ENCODE results near the gene FBXO46. TPM values are rescaled to one million over a fixed set of nuclear protein-coding genes. Genes with fewer than 3 reads are reported as not detected.

Gene FBXO46
- total and polyA plus RNA-seq, 2 of the 13 experiments (the other 11 are each of a cell fraction or from before 2014, with no cell fraction given): 6.2 to 6.4 TPM

GRCh38 chr19:45717131-45717982 lies 13.3 kb downstream of the FBXO46 start (continued):
- TF ChIP-seq GZF1 (CRISPR knock-in tag; IDR thresholded peaks at IDR 0.05) (no peak), ZBTB39 (CRISPR knock-in tag; IDR thresholded peaks at IDR 0.05) (no peak), ZNF17 (CRISPR knock-in tag; IDR thresholded peaks at IDR 0.05) (no peak), ZNF142 (CRISPR knock-in tag; IDR thresholded peaks at IDR 0.05) (no peak), ZNF350 (CRISPR knock-in tag; IDR thresholded peaks at IDR 0.05; ENCODE audit: borderline replicate concordance, low read depth) (peak; percentile 86), JUND (CRISPR knock-in tag; IDR thresholded peaks at IDR 0.05) (peak; percentile 44; the same call in 1 of the 2 replicates), NFE2L1 (CRISPR knock-in tag; IDR thresholded peaks at IDR 0.05; ENCODE audit: borderline replicate concordance) (no peak), ZNF703 (CRISPR knock-in tag; IDR thresholded peaks at IDR 0.05; ENCODE audit: borderline replicate concordance) (no peak), HOMEZ (CRISPR knock-in tag; IDR thresholded peaks at IDR 0.05; ENCODE audit: low read depth) (peak; percentile 87), ZKSCAN5 (CRISPR knock-in tag; IDR thresholded peaks at IDR 0.05) (no peak), RFX1 (IDR thresholded peaks at IDR 0.05) (peak; percentile 71), NFYC (CRISPR knock-in tag; IDR thresholded peaks at IDR 0.05) (peak; percentile 96), ARID2 (CRISPR knock-in tag; IDR thresholded peaks at IDR 0.05; ENCODE audit: borderline replicate concordance) (no peak), ZNF737 (CRISPR knock-in tag; IDR thresholded peaks at IDR 0.05; ENCODE audit: borderline replicate concordance) (no peak), ZNF230 (CRISPR knock-in tag; IDR thresholded peaks at IDR 0.05) (no peak), ZBTB7A (CRISPR knock-in tag; IDR thresholded peaks at IDR 0.05) (no peak), SRSF4 (IDR thresholded peaks at IDR 0.05; ENCODE audit: low read depth, low read length, poor library complexity, severe bottlenecking) (no peak), ZFYVE20 (CRISPR knock-in tag; IDR thresholded peaks at IDR 0.05; ENCODE audit: borderline replicate concordance, low read depth) (no peak), GTF2F1 (IDR thresholded peaks at IDR 0.05; ENCODE audit: low read length) (no peak; the same call in 1 of the 2 replicates), ZNF557 (CRISPR knock-in tag; IDR thresholded peaks at IDR 0.05) (no peak), SKI (IDR thresholded peaks at IDR 0.05; ENCODE audit: partially characterized antibody) (peak; percentile 86)
